GM19463 (cell line): ENCODE results near the gene TSEN34.
A peak's percentile ranks its signal among the peaks of the same experiment; 100 is the strongest.
"Not testable (repeated sequence)": the region's sequence is repeated elsewhere in the genome, so short reads cannot be mapped to it uniquely, and the experiment has no call there.

Experiments
- ATAC-seq: cut with Tn5 transposase; IDR thresholded peaks from one replicate; pipeline ENCODE4 v1.9.1; 2021; ENCODE audit warnings: mild to moderate bottlenecking, moderate library complexity; ENCODE audit not compliant: unreplicated experiment

The TSEN34 gene

GRCh38 chr19:54207193-54207592, 16.1 kb downstream of the TSEN34 start:
- ATAC-seq, result not testable (repeated sequence)

DNA sequence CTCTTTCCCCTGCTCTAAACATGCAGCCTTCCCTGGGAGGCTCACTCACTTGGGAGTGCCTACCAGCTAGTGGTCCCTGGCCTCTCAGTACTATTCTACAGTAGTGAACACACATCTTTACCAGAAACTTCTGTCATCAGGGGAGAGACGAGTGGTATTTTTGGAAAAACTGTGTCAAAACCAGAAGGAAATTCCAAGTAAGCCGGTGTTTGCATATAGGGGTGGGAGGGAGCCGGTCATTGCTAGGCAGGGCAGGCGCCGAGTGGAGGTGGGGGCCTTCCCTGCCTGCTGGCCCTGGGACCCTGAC, 16.5 kb downstream of the TSEN34 start:
- ATAC-seq, result no peak

DNA sequence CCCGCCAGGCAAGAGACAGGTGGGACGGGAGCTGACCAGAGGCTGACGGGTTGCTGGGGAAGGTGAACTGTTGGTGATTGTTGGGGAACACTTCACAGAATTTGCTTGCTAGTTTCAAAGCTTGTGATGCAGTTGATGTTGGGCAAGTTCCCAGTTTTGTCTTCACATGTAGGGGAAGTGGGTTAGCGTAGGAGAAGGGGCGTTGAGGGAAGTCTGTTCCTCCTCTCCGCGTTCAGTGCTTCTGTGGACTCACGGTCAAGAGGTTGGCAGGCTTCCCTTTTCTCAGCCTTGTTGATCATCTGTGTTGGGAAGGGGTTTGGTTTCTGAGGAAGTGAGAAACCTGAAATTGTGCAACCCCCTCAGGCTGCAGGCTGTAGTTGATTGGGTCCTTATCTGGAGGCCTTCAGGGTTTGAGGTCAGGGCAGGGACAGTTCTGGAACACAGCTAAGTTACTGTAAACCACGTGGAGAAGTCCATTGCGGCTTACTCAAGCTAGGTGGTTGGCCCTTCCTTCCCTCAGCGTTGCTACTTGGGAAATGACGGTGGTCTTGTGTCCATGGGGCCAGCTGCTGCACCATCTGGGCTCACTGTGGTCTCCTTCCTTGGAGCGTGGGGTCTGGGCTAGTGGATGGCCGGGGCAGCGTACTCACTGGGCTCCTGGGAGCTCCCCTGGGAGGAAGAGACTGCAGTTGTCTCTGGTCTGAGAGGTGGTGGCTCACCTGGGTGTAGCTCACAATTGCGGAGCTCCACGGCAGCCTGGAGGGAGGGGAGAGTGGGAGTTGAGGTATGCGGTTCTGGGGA, 17.1 kb downstream of the TSEN34 start:
- ATAC-seq, result peak; percentile 38

DNA sequence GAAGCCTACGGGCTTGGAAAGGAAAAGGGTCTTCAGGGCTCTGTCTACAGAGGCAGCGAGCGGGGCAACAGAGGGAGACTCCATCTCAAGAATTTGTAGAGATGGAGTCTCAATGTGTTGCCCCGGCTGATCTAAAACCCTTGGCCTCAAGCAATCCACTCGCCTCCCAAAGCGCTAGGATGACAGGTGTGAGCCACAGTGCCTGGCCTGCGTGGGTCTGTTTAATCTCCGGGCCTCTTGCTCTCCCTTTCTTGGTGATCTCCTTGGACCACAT, 17.6 kb downstream of the TSEN34 start:
- no peak for ATAC-seq

DNA sequence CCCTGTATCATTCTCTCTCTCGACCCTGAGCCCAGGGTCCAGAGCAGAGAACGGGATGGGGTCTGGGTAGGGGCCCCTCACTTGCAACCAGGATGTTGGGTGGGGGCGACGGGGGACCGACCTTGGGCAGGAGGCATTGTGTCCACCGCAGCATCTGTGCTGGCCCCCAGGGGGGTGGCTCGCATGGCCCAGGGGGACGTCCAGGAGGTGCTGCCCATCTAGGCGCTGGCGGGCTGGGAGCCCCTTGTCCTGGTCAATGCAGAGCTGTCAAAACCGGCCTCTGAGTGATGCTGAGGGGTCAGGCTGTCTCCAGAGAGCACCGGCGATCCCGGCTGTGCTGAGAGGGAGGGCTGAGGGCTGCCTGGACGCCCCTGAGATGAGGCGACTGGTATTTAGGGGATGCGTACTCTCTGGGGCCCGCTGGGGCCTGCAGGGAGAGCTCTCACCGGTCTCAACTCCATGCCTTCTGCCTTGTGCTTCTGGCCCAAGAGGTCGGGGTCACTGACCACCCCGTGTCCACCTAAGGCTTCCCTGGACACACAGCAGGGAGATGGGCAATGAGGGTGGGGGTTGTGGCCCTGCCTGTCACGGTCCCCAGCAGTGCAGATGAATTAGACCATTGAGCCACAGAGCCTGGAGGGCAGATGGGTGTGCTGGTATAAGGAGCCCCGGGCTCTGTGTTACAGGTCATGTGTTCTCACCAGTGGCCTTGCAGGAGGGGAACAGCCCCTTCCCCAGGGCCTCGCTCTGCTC, 18.1 kb downstream of the TSEN34 start:
- ATAC-seq, result no peak

GRCh38 chr19:54209811-54210494, 18.8 kb downstream of the TSEN34 start:
- no peak for ATAC-seq

DNA sequence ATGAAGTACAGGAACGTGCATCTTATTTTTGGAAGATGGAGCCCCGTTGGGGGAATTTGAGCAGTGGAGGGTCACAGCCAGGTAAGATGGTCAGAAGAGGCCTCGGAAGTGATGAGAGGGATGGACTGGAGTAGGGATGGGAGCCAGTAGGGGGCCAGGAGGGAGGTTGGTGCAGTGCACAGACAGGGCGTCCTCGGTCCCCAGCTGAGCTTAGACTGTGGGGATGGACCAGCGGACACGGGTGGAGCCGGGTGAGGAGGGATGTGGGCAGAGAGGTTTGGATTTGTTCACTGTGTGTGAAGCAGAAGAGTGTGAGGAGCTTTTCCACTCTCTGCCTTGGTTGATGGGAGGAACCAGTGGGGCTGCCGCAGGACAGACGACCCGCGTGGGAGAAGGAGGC, 20.1 kb downstream of the TSEN34 start:
- ATAC-seq, result no peak

- ATAC-seq, result not testable (repeated sequence)
Measured at GRCh38 chr19:54214217-54214616, 23.1 kb downstream of the TSEN34 start.

DNA sequence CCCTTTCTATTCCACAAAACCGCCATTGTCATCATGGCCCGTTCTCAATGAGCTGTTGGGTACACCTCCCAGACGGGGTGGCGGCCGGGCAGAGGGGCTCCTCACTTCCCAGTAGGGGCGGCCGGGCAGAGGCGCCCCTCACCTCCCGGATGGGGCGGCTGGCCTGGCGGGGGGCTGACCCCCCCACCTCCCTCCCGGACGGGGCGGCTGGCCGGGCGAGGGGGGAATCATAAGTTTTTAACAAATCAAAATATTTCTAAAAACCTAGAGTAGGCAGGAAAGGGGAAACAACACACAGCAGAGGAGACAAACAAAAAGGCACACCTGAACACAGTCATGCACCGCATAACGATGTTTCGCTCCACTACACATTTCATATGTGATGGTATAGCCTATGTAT, 23.6 kb downstream of the TSEN34 start:
- ATAC-seq, result not testable (repeated sequence)

DNA sequence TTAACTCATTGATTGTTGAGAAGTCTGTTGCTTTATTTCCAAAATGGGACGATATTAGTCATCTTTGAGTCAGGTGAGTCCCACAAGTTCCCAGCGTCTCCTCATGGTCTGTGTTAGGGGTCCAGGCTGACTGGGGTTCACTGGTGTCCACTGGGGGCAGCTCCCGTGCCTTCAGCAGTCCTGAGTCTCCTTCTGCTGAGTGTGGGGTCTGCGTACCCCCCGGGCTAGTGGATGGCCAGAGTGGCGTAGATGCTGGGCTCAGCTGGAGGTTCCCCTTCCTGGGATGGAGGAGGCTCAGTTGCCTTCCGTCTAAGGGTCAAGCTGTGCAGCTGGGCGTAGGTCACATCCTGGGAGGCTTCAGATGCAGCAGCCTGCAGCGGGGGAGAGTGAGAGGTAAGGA, 25.8 kb downstream of the TSEN34 start:
- no peak for ATAC-seq

GRCh38 chr19:54217517-54218247, 26.6 kb downstream of the TSEN34 start:
- ATAC-seq, result not testable (repeated sequence)

DNA sequence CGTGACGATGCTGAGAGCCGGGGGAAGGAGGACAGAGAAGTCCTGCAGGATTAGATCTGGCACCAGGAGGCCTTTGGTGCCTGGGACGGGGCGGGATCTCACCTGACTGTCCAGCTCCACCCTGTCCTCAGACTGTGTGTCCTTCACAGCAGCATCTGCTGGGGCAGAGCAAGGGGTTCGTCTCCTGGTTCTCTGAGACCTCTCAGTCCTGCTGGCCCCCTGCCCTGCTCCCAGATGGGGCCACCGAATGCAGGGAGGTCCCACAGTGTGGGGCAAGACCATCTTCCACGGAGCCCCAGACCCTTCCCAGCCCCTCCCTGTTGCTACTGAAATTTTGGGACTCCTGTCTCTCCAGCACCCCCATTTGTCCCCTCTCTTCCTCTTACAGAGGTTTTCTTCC, 27.2 kb downstream of the TSEN34 start:
- ATAC-seq, result no peak

DNA sequence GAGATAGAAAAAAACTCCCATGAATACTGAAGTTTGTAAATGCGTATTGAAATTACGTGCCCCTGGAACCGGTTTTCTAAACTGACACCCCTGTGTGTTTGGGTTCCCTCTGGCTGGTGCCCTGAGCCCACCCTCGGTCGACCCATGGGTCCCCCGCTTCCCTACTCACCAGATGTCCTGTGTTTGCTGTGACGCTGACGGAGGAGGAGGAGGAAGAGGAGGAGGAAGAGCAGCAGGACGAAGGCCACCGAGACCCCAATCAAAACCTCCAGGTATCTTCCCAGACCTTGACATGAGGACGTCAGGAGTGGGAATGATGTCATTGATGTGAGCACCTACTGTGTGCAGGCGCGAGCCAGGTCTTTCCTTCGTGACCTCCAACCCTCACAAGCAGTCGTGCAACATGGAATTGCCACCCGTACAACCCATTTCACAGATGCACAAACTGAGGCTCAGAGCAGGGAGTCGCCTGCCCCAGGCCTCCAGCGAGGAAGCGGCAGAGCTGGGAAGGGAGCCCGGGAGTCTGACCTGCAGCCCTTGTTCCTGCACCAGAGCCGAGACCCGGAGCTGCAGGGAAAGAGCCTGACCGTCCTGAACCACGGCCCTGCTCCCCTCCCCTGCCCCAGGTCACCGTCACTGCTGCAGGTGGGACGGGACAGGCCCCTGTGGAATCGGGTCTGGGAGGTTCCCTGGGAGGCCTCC, 28.0 kb downstream of the TSEN34 start:
- no peak for ATAC-seq

GRCh38 chr19:54219702-54220101, 28.6 kb downstream of the TSEN34 start:
- not testable (repeated sequence) for ATAC-seq

DNA sequence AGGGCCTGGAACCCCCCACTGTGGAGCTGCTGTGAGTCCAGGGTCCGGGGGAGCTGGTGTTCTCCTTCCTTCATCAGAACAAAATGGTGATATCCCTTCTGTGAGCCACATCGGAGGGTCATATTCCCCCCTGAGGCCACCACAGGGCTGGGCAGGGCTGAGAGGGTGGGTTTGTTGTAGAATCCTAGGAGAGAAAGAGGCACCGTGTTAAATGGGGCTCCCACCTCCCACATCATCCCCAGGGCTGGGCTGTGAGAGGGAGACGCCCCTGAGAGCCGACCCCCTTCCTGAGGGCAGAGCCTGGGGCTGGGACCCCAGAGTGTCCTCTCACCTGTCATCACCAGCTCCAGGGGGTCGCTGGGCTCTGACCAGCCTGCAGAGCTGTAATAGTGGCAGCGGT, 30.8 kb downstream of the TSEN34 start:
- ATAC-seq, result not testable (repeated sequence)

DNA sequence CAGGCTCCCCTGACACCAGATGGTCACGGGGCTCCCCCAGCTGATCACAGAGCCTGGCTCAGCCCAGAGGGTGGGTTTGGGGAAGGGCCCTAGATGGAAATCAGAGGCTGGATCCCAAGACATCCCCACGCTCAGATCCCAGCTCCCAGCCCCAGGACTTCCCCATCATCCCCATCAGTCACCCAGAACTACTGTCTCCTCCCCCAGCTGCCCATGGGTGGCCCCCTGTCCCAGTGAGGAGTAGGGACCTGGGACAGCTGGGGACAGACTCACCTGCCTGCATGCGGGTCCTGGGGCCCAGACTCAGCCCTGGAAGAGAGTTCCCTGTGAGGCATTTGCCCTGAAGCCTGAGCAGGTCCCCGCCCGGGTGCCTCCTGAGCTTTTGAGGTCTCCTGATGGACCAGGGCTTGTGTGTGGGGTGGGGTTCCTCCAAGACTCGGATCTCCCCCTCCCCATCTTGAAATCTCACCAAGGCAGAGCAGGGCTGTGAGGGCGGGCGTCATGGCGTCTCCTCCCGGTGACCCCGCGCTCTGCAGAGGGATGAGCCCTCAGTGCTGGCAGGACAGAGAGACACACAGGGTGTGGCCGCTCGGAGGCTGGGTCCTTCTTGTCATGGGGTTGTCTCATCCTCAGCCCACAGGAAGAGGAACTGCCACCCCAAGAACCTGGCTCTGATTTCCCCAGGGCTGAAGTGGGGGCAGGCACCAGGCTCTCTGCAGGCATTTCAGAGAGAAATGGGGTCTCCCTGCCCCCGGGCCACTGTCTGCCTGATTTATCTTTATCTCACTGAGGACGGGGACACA, 31.6 kb downstream of the TSEN34 start, which contains the start of gene LILRB3:
Gene LILRB3 (minus strand): TSS at position 534 of the 803 bp plus-strand sequence. CDS start 31 bp downstream, at position 503.
- not testable (repeated sequence) for ATAC-seq

- ATAC-seq, result not testable (repeated sequence)
Measured at GRCh38 chr19:54223277-54223936, 32.3 kb downstream of the TSEN34 start.

GRCh38 chr19:54223937-54224281, 32.8 kb downstream of the TSEN34 start:
- not testable (repeated sequence) for ATAC-seq

DNA sequence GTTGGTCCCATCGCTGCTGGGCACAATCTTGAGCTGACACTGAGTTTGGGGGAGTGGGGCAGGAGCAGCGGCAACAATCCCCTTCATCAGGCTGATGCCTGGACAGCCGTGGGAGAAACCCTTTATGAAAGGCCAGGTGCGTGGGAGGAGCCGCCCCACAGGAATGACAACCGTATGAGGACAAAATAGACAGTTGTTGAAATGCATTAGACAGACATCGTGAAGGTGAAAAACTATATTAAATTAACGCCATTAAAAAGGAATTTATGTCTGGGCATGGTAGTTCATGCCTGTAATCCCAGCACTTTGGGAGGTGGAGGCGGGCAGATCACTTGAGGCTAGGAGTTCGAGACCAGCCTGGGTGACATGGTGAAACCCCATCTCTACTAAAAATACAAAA, 33.5 kb downstream of the TSEN34 start:
- ATAC-seq, result not testable (repeated sequence)
